Kidney (tissue), 14 donors: Measurements from ENCODE around the gene NT5DC4. TPM values are rescaled to one million over a fixed set of nuclear protein-coding genes. Genes with fewer than 3 reads are reported as not detected.

Experiments used
- DNase-seq, 5 donors: peaks; one replicate each; pipeline ENCODE4 v3.0.0-alpha.2; 2013 to 2020
- FAIRE-seq: peaks from 2 replicates; lab custom pipeline; 2012; peaks lifted over from hg19 to GRCh38; lab: Jason Lieb, UNC
- H3K27ac ChIP-seq, 2 donors: one replicate each; pipeline ENCODE4 v1.7.0; 2013; ENCODE audit warnings: low read depth in 2 of 2, low read length in 2 of 2, inconsistent platforms in 1 of 2
- H3K27me3 ChIP-seq: one replicate; pipeline ENCODE4 v1.7.1; 2013; ENCODE audit warnings: low read length, inconsistent platforms; ENCODE audit not compliant: control insufficient read depth, insufficient read depth
- H3K36me3 ChIP-seq, 3 donors: one replicate each; pipeline versions ENCODE4 v1.7.0 to v1.7.1; 2013; ENCODE audit warnings: low read length in 3 of 3, control low read depth in 1 of 3, inconsistent platforms in 1 of 3; ENCODE audit not compliant: insufficient read depth in 3 of 3, control insufficient read depth in 2 of 3
- H3K4me1 ChIP-seq, 3 donors: one replicate each; pipeline versions ENCODE4 v1.7.0 to v1.7.1; 2013; ENCODE audit warnings: low read length in 3 of 3, inconsistent platforms in 1 of 3, low read depth in 1 of 3; ENCODE audit not compliant: control insufficient read depth in 2 of 3, insufficient read depth in 2 of 3
- H3K4me3 ChIP-seq, 3 donors: one replicate each; pipeline versions ENCODE4 v1.7.0 to v1.8.1; 2013; ENCODE audit warnings: low read length in 3 of 3, control low read depth in 1 of 3, inconsistent platforms in 1 of 3
- H3K9ac ChIP-seq, 3 donors: one replicate each; pipeline versions ENCODE4 v1.7.0 to v1.7.1; 2013; ENCODE audit warnings: low read length in 3 of 3, control low read depth in 1 of 3, inconsistent platforms in 1 of 3
- H3K9me3 ChIP-seq, 3 donors: one replicate each; pipeline versions ENCODE4 v1.7.0 to v1.7.1; 2013; ENCODE audit warnings: low read length in 3 of 3, control low read depth in 1 of 3, inconsistent platforms in 1 of 3; ENCODE audit not compliant: control insufficient read depth in 2 of 3, insufficient read depth in 1 of 3
- CTCF ChIP-seq: IDR thresholded peaks from 3 replicates; pipeline ENCODE4 v1.5.1; 2012; ENCODE audit warnings: mild to moderate bottlenecking, moderate library complexity, borderline replicate concordance; ENCODE audit not compliant: insufficient read depth; ENCODE audit errors: extremely low read depth
- intact Hi-C: fragments of 100-400 bp; cut with DNase I; formaldehyde crosslinking; loops from one replicate; pipeline ENCODE4 v1.11.1; 2022
- polyA plus RNA-seq: library from polyadenylated mRNA; stranded (reverse); fragments of 350-450 nt; fragmentation: Illumina TruSeq; extraction: RNeasy Lipid Tissue Mini Kit (QIAGEN cat#74804); gene quantifications from one replicate; pipeline ENCODE4 v1.2.3, GENCODE V29; 2014; ENCODE audit warnings: low read depth, low replicate concordance; ENCODE audit not compliant: insufficient read depth
- total RNA-seq: library from RNA; stranded (reverse); fragmentation: NEBNext Ultra II Directional; extraction: Animal tissue kit (Norgen Biotek cat#: 25700); gene quantifications from one replicate; pipeline ENCODE4 v1.2.1, GENCODE V29; 2021
- donor health status: control.
- donor health status: control.
- donor health status: control.
- donor health status: control.
- donor health status: control.
- donor health status: DM: yes; HTN: yes; CAD: no.
- donor health status: Normal renal cell carcinoma (clear cell type).

NT5DC4 gene
- total and polyA plus RNA-seq, 2 donors from 2014 or later: not detected

- no peak for FAIRE-seq
- Histone ChIP-seq H3K9me3 (no peaks in the 10 kb centered on the region), H3K9ac (no peak overlapping the region), H3K27me3 (no peaks in the 10 kb centered on the region), H3K4me3 (no peak overlapping the region), H3K4me1 (no peaks in the 10 kb centered on the region), H3K36me3 (no peaks in the 10 kb centered on the region), H3K27ac (no peak overlapping the region)
- no peak for DNase-seq
- no peak for TF ChIP-seq CTCF
- intact Hi-C loops: no loop called here
These were observed 53.9 kb downstream of the NT5DC4 start for GRCh38 chr2:112774536-112775285.

GRCh38 chr2:112776113-112776512, 55.3 kb downstream of the NT5DC4 start:
- TF ChIP-seq CTCF: no peak
- Histone ChIP-seq H3K4me3 (no peak overlapping the region), H3K27ac (no peak overlapping the region), H3K9ac (no peak overlapping the region), H3K4me1 (no peaks in the 10 kb centered on the region), H3K27me3 (no peaks in the 10 kb centered on the region), H3K9me3 (no peaks in the 10 kb centered on the region), H3K36me3 (no peaks in the 10 kb centered on the region)
- no peak for FAIRE-seq
- DNase-seq: no peak
- intact Hi-C loops: no loop called here

- no peak for TF ChIP-seq CTCF
- Histone ChIP-seq H3K36me3 (no peaks in the 10 kb centered on the region), H3K9me3 (no peaks in the 10 kb centered on the region), H3K4me3 (no peak overlapping the region), H3K9ac (no peak overlapping the region), H3K27ac (no peak overlapping the region), H3K27me3 (no peaks in the 10 kb centered on the region), H3K4me1 (no peaks in the 10 kb centered on the region)
- intact Hi-C loops: no loop called here
- DNase-seq (no peak), FAIRE-seq (no peak)
These were observed 56.2 kb downstream of the NT5DC4 start for GRCh38 chr2:112777036-112777435.

- no peaks in the 10 kb centered on the region for H3K36me3 ChIP-seq
- no peak for FAIRE-seq
- H3K4me1 ChIP-seq: no peaks in the 10 kb centered on the region
- no peak for DNase-seq
- intact Hi-C loops: no loop called here
- H3K27me3 ChIP-seq: no peaks in the 10 kb centered on the region
- H3K9me3 ChIP-seq: no peaks in the 10 kb centered on the region
- H3K27ac ChIP-seq: no peak overlapping the region
- no peak for TF ChIP-seq CTCF
- no peak overlapping the region for H3K9ac ChIP-seq
- H3K4me3 ChIP-seq: no peak overlapping the region
These were observed 58.8 kb downstream of the NT5DC4 start for GRCh38 chr2:112779598-112779997.
